Glomerular visceral epithelial cell (primary cell): ENCODE results near the gene LAMA5.

Source experiments
- DNase-seq: peaks from one replicate; pipeline ENCODE4 v3.0.0-alpha.2; 2016; ENCODE audit errors: extremely low spot score

Gene LAMA5

DNA sequence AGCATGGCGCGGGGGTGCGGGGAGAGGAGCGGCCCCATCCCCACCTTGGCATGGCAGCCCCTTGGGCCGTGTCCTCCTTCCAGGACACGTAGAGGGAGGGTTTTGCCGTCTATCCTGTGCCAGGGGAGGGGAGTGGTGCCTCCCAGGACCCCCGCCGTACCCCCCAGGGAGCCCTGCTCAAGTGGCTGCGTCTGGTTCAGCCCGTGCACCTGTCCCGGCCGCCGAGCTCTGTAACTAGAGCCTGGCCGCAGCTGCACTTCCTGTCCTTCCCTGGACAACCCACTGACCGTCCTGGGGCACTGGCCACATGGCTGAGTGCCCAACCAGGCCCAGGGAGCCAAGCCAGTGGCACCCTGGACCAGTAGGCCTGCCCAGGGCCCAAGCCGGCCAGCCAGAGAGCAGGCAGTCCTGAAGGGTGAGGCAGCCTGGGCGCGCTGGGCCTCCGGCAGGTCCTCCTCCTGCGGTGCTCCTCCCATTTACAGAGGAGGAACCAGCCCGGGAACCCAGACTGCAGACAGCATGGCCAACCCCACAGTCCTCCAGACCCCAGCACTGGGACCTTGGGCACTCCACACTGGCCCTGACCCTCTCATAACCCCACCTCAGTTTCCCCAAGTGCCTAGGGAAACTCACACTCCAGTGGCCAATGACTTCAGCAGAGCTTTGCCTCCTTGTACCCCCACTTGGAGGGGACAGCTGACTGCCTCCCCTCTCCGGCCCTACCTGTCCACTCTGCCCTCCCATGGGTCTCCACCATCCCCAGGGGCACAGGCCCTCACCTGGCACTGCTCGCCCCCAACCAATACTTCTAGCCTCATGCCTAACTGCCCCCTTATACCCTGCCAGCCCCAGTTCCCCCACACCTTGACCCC lies 8.7 kb downstream of the LAMA5 start:
- no peak for DNase-seq

DNA sequence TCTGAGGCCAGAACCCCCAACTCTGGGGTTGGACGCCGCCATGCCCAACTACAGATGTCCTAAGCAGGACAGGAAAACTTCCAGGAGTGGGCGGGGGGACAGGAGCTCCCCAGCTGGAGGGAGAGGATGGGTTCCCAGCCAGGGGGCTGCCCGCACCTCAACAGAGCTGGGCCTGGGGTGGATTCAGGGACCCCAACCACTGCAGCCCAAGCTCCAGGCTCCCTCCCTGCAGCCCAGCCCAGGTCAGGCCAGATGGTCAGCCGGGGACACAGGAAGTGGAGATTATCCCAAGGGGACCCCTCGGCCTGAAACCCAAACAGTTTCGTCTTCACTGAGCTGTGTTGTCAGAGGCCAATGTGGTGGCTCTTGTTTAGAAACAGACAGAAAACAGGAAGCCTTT lies 9.4 kb downstream of the LAMA5 start:
- no peak for DNase-seq

GRCh38 chr20:62357187-62357667 lies 9.9 kb downstream of the LAMA5 start:
- peak; percentile 91 for DNase-seq

DNA sequence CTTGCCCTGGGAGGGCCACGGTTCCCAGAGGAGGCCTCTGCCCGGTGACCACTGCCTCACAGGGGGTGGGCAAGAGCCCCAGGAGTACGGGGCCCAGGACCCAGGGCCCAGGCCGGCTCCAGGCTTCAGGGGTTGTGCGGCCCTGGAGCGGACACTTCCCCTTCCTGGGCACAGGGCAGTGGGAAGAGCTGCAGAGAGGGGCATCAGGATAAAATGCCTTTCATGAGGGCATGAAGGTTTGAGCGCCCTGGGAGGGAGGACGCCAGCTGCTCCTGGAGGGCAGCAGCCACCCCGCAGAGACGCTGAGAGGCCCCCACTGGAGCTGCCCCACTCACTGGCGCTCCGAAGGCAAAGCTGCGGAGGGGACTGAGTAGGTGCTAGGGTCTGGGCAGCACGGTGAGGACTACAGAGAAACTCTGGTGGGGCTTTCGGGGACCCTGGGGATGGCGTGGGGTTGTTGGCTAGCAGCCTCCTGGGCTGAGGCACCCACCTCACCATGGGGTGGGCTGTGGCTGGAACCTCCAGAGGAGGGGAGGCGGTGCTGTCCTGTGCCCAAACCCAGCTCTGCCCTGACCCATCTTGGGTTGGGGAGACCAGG lies 10.4 kb downstream of the LAMA5 start:
- DNase-seq: no peak

DNA sequence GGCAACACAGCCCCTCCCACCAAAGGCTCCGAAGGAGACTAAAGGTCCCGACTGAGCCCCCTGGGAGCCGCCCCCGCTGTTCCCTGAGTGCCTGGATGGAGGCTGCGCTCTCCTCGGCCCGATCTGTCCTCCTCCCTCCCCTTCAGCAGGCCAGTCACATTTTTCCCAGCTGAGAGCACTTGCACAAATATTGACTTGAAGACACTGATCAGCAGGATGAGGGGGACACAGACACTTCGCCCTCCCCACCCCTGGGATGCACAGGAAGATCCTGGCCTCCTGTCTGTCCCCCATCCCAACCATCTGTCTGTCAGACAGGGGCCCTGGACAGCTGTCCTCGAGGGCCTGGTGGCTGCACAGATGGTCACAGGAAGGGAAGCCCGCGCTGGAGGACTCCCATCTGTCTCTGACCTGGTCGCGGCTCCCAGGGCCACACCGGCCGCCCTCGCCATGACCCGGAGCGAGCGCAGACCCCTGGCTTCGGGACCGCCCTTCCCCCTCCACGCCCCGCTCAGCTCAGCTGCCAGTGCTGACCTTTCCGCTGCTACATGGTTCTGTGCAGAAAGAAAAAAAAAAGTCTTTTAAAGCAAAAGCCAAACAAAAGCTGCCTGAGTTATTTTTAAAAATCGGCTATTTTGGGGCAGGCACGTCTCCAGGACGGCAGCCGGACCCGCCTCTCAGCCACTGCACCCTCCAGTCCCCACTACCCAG lies 11.1 kb downstream of the LAMA5 start:
- DNase-seq: no peak

DNA sequence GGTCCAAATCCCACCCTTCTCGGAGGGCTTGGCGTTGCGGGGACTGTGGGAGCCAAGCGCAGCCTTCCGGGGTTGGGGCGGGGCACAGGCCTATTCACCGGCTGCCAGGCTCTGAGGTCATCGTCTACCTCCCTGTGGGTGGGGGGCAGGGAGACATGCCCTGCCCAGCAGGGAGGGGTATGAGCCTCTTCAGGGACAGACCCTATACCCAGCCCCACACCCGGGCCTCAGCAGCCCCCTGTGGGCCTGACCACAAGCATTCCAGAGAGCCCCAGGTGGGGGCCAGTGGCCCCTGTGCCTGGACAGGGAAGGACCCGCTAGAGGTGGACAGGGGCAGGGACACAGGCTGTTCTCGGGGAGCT lies 11.6 kb downstream of the LAMA5 start:
- peak; percentile 76 for DNase-seq

DNA sequence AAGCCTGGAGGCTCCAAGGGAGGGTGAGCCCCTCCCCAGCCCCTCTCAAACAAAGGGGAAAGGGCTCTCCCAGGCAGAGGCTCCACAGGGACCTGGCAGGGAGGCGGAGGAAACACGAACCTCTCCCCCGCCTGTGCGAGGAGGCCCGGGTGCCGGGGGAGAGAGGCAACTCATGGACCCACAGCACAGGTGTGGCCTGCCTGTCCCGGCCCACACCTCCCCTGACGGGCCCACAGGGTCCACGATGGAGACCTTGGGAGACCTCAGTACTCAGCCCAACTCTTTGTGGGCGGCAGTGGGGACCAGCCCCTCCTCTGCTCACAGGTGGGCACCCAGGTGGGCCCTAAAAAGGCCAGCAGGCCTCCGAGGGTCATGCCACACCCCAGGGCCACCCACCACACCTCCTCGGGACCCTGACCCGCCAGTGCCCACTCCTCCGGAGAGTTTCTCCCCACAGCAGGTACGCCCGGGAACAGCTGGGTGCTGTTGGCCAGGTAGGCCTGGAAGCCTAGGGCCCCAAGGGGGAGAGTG lies 12.2 kb downstream of the LAMA5 start:
- DNase-seq: no peak

- DNase-seq: no peak
Measured at GRCh38 chr20:62354031-62354808, 12.9 kb downstream of the LAMA5 start.

- no peak for DNase-seq
Measured at GRCh38 chr20:62353289-62354030, 13.7 kb downstream of the LAMA5 start.

GRCh38 chr20:62352402-62353288 lies 14.5 kb downstream of the LAMA5 start:
- no peak for DNase-seq

DNA sequence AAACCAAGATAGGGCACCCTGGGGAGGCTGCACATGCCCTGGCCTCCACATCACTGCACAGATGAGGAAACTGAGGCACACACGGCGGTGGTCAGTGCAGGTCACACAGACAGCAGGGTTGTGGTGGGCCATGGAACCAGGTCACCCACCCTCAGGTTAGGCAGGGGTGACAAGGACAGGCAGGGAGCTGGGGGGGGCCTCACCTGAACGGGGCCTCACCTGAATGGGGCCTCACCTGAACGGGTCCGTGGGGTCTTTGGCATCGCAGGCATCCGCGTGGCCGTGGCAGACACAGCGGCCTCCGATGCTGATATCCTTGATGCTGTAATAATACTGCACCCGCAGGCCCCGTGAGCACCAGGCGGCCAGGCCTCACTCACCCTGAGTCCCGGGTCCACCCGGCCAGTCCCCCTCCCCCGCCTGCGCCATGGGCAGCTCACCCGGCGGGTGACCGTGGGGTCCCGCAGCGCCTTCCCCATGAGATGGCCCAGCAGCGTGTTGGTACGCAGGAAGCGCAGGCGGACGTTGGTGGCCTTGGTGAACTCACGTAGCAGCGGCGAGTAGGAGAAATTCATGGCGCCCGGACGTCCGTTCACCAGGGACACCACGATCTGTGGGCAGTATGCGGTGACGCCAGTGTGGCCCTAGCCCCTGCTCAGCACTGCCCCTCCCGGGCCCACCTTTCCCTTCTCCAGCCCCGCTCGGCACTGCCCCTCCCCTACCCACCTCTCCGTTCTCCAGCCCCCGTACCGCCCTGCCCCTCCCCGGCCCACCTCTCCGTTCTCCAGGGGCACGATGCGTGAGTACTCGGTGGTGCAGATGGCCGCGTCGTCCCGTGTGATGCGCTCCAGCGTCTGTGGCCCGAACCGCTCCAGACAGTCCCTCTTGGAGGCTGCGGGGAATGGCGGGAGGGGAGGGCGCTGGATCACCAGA lies 15.4 kb downstream of the LAMA5 start:
- no peak for DNase-seq

GRCh38 chr20:62350629-62351422 lies 16.3 kb downstream of the LAMA5 start:
- DNase-seq: no peak

DNA sequence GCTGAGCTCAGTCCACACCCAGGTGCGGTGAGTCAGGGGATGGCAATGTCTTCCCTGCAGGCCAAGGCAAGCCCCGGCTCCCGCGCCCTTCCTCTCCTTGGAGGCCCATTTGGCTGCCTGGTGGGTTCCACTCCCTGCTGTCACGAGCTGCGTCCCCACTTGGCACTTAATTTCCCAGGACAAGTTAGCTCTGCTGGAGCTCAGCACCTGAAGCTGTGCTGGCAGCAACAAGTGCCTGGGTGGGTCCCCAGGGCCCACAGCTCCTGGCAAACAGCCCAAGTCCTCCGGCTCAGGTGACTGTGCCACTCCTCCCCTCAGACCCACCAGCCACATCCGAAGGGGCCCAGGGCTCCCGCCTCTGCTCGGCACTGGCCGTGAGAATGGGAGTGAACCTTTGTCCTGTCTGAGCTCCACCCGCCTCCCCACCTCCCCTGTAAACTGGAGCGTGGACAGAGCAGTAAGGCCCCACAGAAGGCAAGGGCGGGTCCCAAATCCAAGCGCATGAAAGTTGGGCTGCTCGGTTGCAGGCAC lies 16.9 kb downstream of the LAMA5 start:
- peak; percentile 81 for DNase-seq

- DNase-seq: no peak
Measured at GRCh38 chr20:62349556-62350097, 17.5 kb downstream of the LAMA5 start.

DNA sequence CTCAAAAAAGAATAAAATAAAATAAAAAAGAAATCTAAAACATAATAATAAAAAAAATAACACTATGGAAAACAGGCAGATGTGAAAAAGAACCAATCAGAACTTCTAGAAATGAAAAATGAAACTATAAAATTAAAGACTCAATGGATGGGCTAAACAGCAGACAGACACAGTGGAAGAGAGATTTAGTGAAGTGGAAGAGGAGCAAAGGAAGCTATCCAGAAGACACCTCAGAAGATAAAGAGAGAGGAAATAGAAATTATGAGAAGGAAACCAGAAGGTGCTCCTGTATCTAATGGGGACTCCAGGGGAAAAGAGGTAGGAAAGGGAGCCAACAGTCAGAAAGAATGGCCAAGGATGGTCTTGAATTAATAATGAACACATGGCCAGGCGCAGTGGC lies 18.5 kb downstream of the LAMA5 start:
- no peak for DNase-seq

DNA sequence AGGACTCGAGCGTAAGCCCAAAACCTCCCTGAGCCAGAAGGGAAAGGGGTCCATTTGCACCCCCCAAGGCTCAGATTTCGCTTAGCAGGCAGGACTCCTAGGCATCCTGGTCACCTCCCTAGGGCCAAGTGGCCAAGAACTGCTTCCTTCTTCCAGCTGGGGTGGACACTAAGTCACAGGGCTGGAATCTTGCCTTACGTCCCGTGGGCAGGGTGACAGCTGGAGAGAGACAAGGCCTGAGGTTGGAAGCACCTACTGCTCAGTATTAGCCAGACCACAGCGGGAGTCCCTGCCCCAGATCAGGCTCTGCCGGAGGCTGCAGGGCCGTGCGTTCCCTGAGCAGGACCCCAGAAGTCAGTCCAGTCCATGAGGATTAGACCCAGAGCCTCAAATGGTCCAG lies 19.7 kb downstream of the LAMA5 start:
- no peak for DNase-seq

DNA sequence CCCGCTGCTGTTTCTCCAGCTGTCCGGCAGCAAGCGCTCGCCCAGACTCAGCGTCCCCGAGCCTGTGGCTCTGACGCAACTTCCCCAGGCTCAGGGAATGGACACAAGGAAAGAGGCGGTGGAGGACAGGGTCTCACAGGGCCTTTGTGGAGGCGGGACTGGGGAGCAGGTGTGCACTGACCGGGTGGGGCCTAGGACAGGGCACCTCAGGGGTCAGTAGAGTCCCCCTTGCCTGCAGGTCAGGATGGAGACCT lies 20.0 kb downstream of the LAMA5 start:
- DNase-seq: no peak
